ENCODE data around the gene MMP17. TPM values are rescaled to one million over a fixed set of nuclear protein-coding genes. Genes with fewer than 3 reads are reported as not detected.

Gene MMP17
- total and polyA plus RNA-seq, 5 experiments from 2014 or later, result 0.62 to 1.5 TPM; not detected in 3

DNA sequence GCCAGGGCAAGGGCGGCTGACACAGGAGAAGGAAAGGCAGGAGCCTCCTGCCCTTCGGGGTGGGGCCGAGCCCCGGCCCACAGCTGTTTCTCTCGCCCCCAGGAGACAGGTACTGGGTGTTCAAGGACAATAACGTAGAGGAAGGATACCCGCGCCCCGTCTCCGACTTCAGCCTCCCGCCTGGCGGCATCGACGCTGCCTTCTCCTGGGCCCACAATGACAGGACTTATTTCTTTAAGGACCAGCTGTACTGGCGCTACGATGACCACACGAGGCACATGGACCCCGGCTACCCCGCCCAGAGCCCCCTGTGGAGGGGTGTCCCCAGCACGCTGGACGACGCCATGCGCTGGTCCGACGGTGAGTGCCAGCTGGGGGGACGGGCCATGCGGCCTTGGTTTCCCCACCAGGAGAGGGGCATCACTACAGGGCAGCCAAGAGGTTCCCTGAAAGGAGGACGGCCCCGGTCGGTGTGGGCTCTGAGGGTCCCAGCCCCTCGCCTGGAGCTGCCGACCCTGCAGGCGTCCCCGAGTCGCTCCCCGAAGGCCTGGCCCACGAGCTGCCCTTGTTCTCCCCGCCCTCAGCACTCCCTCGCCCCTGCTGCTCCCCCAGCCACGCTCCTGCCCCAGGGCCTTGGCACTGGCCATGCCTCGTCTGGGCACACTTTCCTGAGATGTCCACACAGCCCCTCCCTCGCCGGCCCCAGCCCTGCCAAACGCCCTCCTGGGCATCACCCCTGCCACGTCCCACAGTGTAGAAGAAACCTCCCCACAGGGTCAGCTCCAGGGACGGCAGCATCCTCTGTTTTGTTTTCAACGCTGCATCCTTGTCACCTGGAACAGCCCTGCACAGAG is 21.7 kb downstream of the MMP17 start:
- POLR2A ChIA-PET, result no interaction called here
- H3K36me3 Mint-ChIP-seq, result no peaks in the 10 kb centered on the region
- no peak overlapping the region for H3K4me3 Mint-ChIP-seq
- no peaks in the 10 kb centered on the region for H3K9me3 Mint-ChIP-seq
- H3K27ac Mint-ChIP-seq, result no peak overlapping the region
- DNase-seq (no peak), ATAC-seq (no peak)
- H3K27me3 Mint-ChIP-seq, result peaks cover 0 to 11% (median 0%) of the 10 kb centered on the region in 5 donors
- peaks cover 0 to 4% (median under 1%) of the 10 kb centered on the region in 4 donors for H3K4me1 Mint-ChIP-seq

- DNase-seq (peak in 2 of 10 donors; percentile 10 to 27), ATAC-seq (peak in 1 of 2 donors; percentile 39)
- Mint-ChIP-seq H3K9me3 (no peaks in the 10 kb centered on the region), H3K27me3 (peaks cover 0 to 11% (median 4%) of the 10 kb centered on the region in 5 donors), H3K36me3 (no peaks in the 10 kb centered on the region), H3K27ac (no peak overlapping the region), H3K4me3 (no peak overlapping the region), H3K4me1 (peaks cover 0 to 4% (median under 1%) of the 10 kb centered on the region in 4 donors)
- POLR2A ChIA-PET, result no interaction called here
Observed at GRCh38 chr12:131850856-131851559, 22.8 kb downstream of the MMP17 start.

- POLR2A ChIA-PET, result no interaction called here
- DNase-seq (no peak), ATAC-seq (no peak)
- H3K4me3 Mint-ChIP-seq, result no peak overlapping the region
- H3K27me3 Mint-ChIP-seq, result peaks cover 0 to 16% (median 11%) of the 10 kb centered on the region in 5 donors
- peaks cover 0 to 5% (median 3%) of the 10 kb centered on the region in 4 donors for H3K4me1 Mint-ChIP-seq
- no peaks in the 10 kb centered on the region for H3K36me3 Mint-ChIP-seq
- H3K27ac Mint-ChIP-seq, result no peak overlapping the region
- no peaks in the 10 kb centered on the region for H3K9me3 Mint-ChIP-seq
Observed at GRCh38 chr12:131851741-131852550, 23.8 kb downstream of the MMP17 start.

GRCh38 chr12:131852551-131853299 is 24.5 kb downstream of the MMP17 start:
- no peaks in the 10 kb centered on the region for H3K36me3 Mint-ChIP-seq
- peaks cover 0 to 18% (median 16%) of the 10 kb centered on the region in 5 donors for H3K27me3 Mint-ChIP-seq
- peaks cover 0 to 8% (median 3%) of the 10 kb centered on the region in 4 donors for H3K4me1 Mint-ChIP-seq
- H3K9me3 Mint-ChIP-seq, result no peaks in the 10 kb centered on the region
- ATAC-seq, result no peak
- H3K4me3 Mint-ChIP-seq, result no peak overlapping the region
- POLR2A ChIA-PET, result interaction anchor here (0.7 kb wide), 1 partner anchor 237 kb away, joined by 9 read pairs; no protein-coding TSS in a partner anchor
- peak overlapping the region in 1 of 10 donors; percentile 67 for H3K27ac Mint-ChIP-seq
- no peak for DNase-seq

DNA sequence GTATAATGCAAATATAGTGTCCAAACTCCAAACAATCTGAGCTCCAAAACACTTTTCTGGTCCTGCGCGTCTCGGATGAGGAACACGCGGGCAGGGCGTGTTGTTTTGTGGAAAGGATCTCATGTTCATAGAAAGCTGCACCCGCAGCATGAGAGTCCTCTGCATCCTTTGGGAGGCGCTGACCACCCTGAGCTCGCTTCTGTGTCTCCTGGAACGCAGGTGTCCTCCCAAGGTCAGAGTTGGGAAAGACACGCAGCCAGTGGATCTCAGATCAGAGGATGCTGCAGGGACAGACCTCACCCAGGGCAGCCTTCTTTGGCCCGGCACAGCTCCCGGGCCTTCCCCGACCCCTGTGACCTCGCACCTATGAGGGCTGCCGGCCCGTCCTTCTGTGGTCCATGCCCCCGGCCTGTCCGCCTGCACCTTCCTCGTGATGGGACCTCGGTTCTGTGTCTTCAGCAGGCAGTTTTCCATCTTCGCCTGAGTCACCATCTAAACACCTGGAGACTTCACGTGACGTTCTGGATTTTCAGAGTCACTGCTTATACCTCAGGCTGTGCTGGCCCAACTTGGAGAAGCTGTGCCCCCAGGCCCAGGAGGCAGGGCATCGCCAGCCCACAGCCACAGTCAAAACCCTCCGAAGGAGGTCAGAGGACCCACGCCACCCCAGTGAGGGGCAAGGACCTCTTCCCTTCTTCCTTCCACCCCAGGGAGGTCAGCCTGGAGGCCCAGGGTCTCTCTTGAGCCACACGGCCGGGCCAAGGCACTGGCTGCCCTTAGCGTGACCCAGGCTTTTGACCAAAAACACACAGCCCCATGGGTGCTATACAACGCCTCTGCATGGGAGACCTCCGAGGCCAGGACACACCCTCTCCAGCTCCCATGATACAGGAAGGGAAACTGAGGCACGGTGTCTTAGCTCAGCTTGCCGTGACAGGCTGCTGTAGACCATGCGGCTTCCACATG is 25.9 kb downstream of the MMP17 start:
- no peaks in the 10 kb centered on the region for H3K9me3 Mint-ChIP-seq
- POLR2A ChIA-PET, result interaction anchor here (0.6 kb wide), 1 partner anchor 143 kb away, joined by 4 read pairs; no protein-coding TSS in a partner anchor

GRCh38 chr12:131854861-131855476 is 26.8 kb downstream of the MMP17 start:
- ATAC-seq, result no peak
- Mint-ChIP-seq H3K4me3 (no peak overlapping the region), H3K27me3 (peaks cover 2 to 26% (median 16%) of the 10 kb centered on the region in 5 donors), H3K9me3 (no peaks in the 10 kb centered on the region), H3K4me1 (peaks cover 0 to 8% (median 3%) of the 10 kb centered on the region in 4 donors), H3K36me3 (no peaks in the 10 kb centered on the region), H3K27ac (no peak overlapping the region)
- DNase-seq, result no peak
- POLR2A ChIA-PET, result no interaction called here

More for the DNA sequence above, 25.9 kb downstream of the MMP17 start:
- Mint-ChIP-seq H3K4me1 (peaks cover 0 to 8% (median 3%) of the 10 kb centered on the region in 4 donors), H3K4me3 (no peak overlapping the region), H3K27ac (no peak overlapping the region), H3K36me3 (no peaks in the 10 kb centered on the region), H3K27me3 (peaks cover 2 to 26% (median 16%) of the 10 kb centered on the region in 5 donors)
- ATAC-seq (no peak), DNase-seq (no peak)

GRCh38 chr12:131855521-131856142 is 27.4 kb downstream of the MMP17 start:
- peaks cover 4 to 9% (median 6%) of the 10 kb centered on the region in 4 donors for H3K4me1 Mint-ChIP-seq
- ATAC-seq, result no peak
- peaks cover 2 to 26% (median 16%) of the 10 kb centered on the region in 5 donors for H3K27me3 Mint-ChIP-seq
- no peaks in the 10 kb centered on the region for H3K9me3 Mint-ChIP-seq
- peak overlapping the region in 1 of 10 donors; percentile 69 for H3K27ac Mint-ChIP-seq
- no peak for DNase-seq
- H3K36me3 Mint-ChIP-seq, result no peaks in the 10 kb centered on the region
- POLR2A ChIA-PET, result no interaction called here
- H3K4me3 Mint-ChIP-seq, result no peak overlapping the region

DNA sequence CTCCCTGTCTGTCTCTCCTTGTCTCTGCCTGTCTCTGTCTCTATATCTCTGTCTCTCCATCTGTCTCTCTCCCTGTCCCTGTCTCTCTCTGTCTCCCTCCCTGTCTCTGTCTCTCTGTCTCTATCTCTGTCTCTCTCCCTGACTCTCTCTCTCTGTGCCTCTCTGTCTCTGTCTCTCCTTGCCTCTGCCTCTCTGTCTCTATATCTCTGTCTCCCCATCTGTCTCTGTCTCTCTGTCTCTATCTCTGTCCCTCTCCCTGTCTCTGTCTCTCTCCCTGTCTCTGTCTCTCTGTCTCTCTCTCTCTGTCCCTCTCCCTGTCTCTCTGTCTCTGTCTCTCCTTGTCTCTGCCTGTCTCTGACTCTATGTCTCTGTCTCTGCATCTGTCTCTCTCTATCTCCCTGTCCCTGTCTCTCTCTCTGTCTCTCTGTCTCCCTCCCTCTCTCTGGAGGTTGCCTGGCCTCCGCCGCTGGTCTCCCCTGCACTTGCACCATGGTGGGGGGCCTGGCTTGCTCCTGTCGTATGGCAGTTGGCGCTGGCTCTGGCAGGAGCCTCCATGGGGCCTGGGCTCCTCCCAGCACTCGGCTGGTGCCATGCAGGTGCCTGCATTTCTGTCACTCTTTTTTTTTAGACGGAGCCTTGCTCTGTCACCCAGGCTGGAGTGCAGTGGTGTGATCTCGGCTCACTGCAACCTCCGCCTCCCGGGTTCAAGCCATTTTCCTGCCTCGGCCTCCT is 28.3 kb downstream of the MMP17 start:
- peak overlapping the region in 3 of 10 donors; percentile 13 to 69 (median 37) for H3K27ac Mint-ChIP-seq
- H3K4me1 Mint-ChIP-seq, result peaks cover 4 to 13% (median 9%) of the 10 kb centered on the region in 4 donors
- no peaks in the 10 kb centered on the region for H3K36me3 Mint-ChIP-seq
- H3K9me3 Mint-ChIP-seq, result no peaks in the 10 kb centered on the region
- no peak overlapping the region for H3K4me3 Mint-ChIP-seq
- DNase-seq (no peak), ATAC-seq (no peak)
- POLR2A ChIA-PET, result no interaction called here
- peaks cover 2 to 26% (median 16%) of the 10 kb centered on the region in 5 donors for H3K27me3 Mint-ChIP-seq

DNA sequence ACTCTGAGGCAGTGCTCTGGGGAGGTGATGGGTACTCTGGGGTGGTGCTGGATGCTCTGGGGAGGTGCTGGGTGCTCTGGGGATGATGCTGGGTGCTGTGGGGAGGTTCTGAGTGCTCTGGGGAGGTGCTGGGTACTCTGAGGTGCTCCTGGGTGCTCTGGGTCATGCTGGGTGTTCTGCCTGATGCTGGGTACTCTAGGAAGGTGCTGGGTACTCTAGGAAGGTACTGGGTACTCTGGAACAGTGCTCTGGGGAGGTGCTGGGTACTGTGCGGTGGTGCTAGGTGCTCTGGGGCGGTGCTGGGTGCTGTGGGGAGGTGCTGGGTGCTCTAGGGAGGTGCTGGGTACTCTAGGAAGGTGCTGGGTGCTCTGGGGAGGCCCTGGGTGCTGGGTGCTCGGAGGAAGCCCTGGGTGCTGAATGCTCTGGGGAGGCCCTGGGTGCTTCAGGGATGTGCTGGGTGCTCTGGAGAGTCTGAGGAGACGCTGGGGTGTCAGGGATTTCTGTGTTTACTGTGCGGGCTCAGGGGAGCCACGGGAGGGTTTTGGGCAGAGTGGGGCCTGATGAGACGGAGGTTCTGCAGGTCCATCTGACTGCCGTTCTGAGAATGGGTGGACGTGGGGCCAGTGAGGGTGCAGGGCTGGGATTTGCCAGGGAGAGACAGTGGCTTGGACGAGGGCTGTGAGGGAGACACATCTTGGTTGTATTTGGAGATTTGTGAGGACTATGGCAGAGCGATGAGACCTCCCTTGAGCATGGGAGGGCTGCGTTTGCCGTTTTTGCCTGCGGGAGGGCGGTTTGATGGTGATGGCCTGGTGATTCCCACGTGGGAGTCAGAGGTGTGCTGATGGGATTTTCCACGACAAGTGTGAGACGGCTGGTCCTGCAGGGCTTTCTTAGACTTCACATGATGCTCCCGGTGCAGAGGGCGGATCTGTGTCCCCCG is 30.0 kb downstream of the MMP17 start:
- Mint-ChIP-seq H3K27me3 (peaks cover 2 to 26% (median 14%) of the 10 kb centered on the region in 5 donors), H3K4me1 (peaks cover 2 to 10% (median 9%) of the 10 kb centered on the region in 4 donors), H3K4me3 (no peak overlapping the region), H3K9me3 (no peaks in the 10 kb centered on the region), H3K36me3 (no peaks in the 10 kb centered on the region), H3K27ac (peak overlapping the region in 2 of 10 donors; percentile 12 to 81)
- POLR2A ChIA-PET, result no interaction called here
- ATAC-seq, result no peak
- DNase-seq, result no peak
